ENCODE results near the gene TMEM52B.
"Not testable (repeated sequence)": the region's sequence is repeated elsewhere in the genome, so short reads cannot be mapped to it uniquely, and the experiment has no call there.

The TMEM52B gene

GRCh38 chr12:10194160-10194670 lies 15.4 kb downstream of the TMEM52B start:
- DNase-seq (ENCODE audit: low read depth): no peak
- TF ChIP-seq CTCF (conservative IDR thresholded peaks at IDR 0.05; ENCODE audit: low read depth, low read length): no peak
- no peak overlapping the region for H3K4me3 ChIP-seq (ENCODE audit: low read depth, low read length)

GRCh38 chr12:10196210-10196609 lies 17.4 kb downstream of the TMEM52B start:
- no peak for DNase-seq (ENCODE audit: low read depth)
- no peak for TF ChIP-seq CTCF (conservative IDR thresholded peaks at IDR 0.05; ENCODE audit: low read depth, low read length)
- no peak overlapping the region for H3K4me3 ChIP-seq (ENCODE audit: low read depth, low read length)

GRCh38 chr12:10197879-10198278 lies 19.0 kb downstream of the TMEM52B start:
- no peak for TF ChIP-seq CTCF (conservative IDR thresholded peaks at IDR 0.05; ENCODE audit: low read depth, low read length)
- no peak for DNase-seq (ENCODE audit: low read depth)
- no peak overlapping the region for H3K4me3 ChIP-seq (ENCODE audit: low read depth, low read length)

DNA sequence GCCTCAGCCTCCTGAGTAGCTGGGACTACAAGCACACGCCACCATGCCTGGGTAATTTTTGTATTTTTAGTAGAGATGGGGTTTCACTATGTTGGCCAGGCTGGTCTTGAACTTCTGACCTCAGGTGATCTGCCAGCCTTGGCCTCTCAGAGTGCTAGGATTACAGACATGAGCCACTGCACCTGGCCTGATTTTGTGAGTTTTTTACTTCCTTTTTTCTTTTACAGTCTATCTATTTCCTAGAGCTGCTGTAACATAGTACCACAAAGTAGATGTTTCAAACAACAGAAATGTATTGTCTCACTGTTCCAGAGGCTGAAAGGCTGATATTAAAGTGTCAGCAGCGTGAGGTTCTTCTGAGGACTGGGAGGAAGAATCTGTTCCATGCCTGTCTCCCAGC lies 25.7 kb downstream of the TMEM52B start:
- H3K4me3 ChIP-seq (ENCODE audit: low read depth, low read length): not testable (repeated sequence)

GRCh38 chr12:10205220-10205807 lies 26.5 kb downstream of the TMEM52B start:
- TF ChIP-seq CTCF (conservative IDR thresholded peaks at IDR 0.05; ENCODE audit: low read depth, low read length): no peak
- DNase-seq (ENCODE audit: low read depth): peak; percentile 66

More for the DNA sequence above, 25.7 kb downstream of the TMEM52B start:
- not testable (repeated sequence) for DNase-seq (ENCODE audit: low read depth)

GRCh38 chr12:10207136-10207535 lies 28.3 kb downstream of the TMEM52B start:
- no peak for DNase-seq (ENCODE audit: low read depth)
- no peak for TF ChIP-seq CTCF (conservative IDR thresholded peaks at IDR 0.05; ENCODE audit: low read depth, low read length)

More at GRCh38 chr12:10205220-10205807, 26.5 kb downstream of the TMEM52B start:
- no peak overlapping the region for H3K4me3 ChIP-seq (ENCODE audit: low read depth, low read length)

DNA sequence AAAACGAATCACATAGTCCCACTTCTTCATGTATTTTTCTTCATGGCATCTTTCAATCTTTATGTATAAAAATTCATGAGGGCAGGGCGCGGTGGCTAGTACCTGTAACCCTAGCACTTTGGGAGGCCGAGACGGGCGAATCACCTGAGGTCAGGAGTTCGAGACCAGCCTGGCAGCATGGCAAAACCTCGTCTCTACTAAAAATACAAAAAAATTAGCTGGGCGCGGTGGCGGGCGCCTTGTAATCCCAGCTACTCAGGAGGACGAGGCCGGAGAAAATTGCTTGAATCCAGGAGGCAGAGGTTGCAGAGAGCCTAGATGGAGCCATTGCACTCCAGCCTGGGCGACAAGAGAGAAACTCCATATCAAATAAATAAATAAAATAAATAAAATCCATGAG lies 31.4 kb downstream of the TMEM52B start:
- H3K4me3 ChIP-seq (ENCODE audit: low read depth, low read length): no peak overlapping the region
- no peak for DNase-seq (ENCODE audit: low read depth)
- TF ChIP-seq CTCF (conservative IDR thresholded peaks at IDR 0.05; ENCODE audit: low read depth, low read length): no peak

More at GRCh38 chr12:10207136-10207535, 28.3 kb downstream of the TMEM52B start:
- no peak overlapping the region for H3K4me3 ChIP-seq (ENCODE audit: low read depth, low read length)

Data from choroid plexus epithelial cell (primary cell).